Panc1 (cell line): ENCODE measurements around the gene CAPNS1. TPM values are rescaled to one million over a fixed set of nuclear protein-coding genes. Genes with fewer than 3 reads are reported as not detected.

ENCODE experiments used
- ATAC-seq: fragments of 200-7000 bp; cut with Tn5 transposase; 2 replicates; pipeline ENCODE4 v1.9.1; 2020; ENCODE audit warnings: mild to moderate bottlenecking, moderate library complexity
- BruUV-seq: library from RNA; stranded (reverse); fragments of 400-500 nt; replicated peaks from 2 replicates; lab custom pipeline; 2021; lab: Mats Ljungman, UMichigan
- CTCF ChIA-PET: fragments of 300-600 bp; sonication (Branson Sonifier 250); formaldehyde crosslinking; loops from one replicate; lab custom pipeline; 2022; ENCODE audit warnings: antibody characterized with exemption; lab: Charles Lee
- POLR2A ChIA-PET: fragments of 300-600 bp; sonication (Branson Sonifier 250); formaldehyde crosslinking; loops from one replicate; lab custom pipeline; 2022; ENCODE audit warnings: antibody characterized with exemption; lab: Charles Lee
- DNase-seq: peaks from one replicate; pipeline ENCODE4 v3.0.0-alpha.2; 2010; ENCODE audit warnings: low read depth, low spot score
- H3K27ac ChIP-seq: 2 replicates; pipeline ENCODE4 v1.5.1; 2011; ENCODE audit warnings: mild to moderate bottlenecking, low read length, inconsistent platforms
- H3K27me3 ChIP-seq: fragments of 200-500 bp; sonication (Bioruptor generic); 2 replicates; pipeline ENCODE4 v1.6.0; 2014; ENCODE audit warnings: low read length, inconsistent platforms; ENCODE audit not compliant: control insufficient read depth, insufficient read depth
- H3K36me3 ChIP-seq: fragments of 200-500 bp; sonication (Bioruptor generic); 2 replicates; pipeline ENCODE4 v1.5.1; 2014; ENCODE audit warnings: inconsistent platforms, mild to moderate bottlenecking, low read length, moderate library complexity; ENCODE audit not compliant: control insufficient read depth, insufficient read depth
- H3K4me1 ChIP-seq: 2 replicates; pipeline ENCODE4 v1.5.1; 2011; ENCODE audit warnings: inconsistent platforms, mild to moderate bottlenecking, low read length, moderate library complexity; ENCODE audit not compliant: control insufficient read depth, insufficient read depth
- H3K4me3 ChIP-seq, 2 experiments: 2 replicates each; pipeline ENCODE4 v1.5.1; 2011 to 2012; ENCODE audit warnings: low read depth in 2 of 2, low read length in 2 of 2, mild to moderate bottlenecking in 2 of 2, inconsistent platforms in 1 of 2, moderate library complexity in 1 of 2
- H3K9me3 ChIP-seq: fragments of 200-500 bp; sonication (Bioruptor generic); 2 replicates; pipeline ENCODE4 v1.5.1; 2014; ENCODE audit warnings: low read depth, mild to moderate bottlenecking, inconsistent platforms, low read length, moderate library complexity; ENCODE audit not compliant: control insufficient read depth, insufficient read depth
- POLR2AphosphoS5 ChIP-seq: IDR thresholded peaks from 2 replicates; pipeline ENCODE4 v1.6.1; 2012; ENCODE audit warnings: mild to moderate bottlenecking, low read depth, low read length, moderate library complexity
- SIN3A ChIP-seq: IDR thresholded peaks from 2 replicates; pipeline ENCODE4 v1.6.1; 2012; ENCODE audit warnings: low read depth, mild to moderate bottlenecking, low read length, moderate library complexity, borderline replicate concordance; ENCODE audit not compliant: insufficient read depth
- TCF7L2 ChIP-seq: IDR thresholded peaks from 2 replicates; pipeline ENCODE4 v1.6.1; 2011; ENCODE audit warnings: mild to moderate bottlenecking, low read depth, low read length, inconsistent platforms
- in situ Hi-C: cut with HindIII; loops from 2 replicates; pipeline ENCODE4 v1.10.0; 2016; ENCODE audit warnings: low sequenced_read_pairs, low pct_unique_long_range_greater_than_20kb
- intact Hi-C: fragments of 100-400 bp; cut with micrococcal nuclease; formaldehyde crosslinking; loops from one replicate; pipeline ENCODE4 v1.10.0; 2022; ENCODE audit not compliant: unreplicated experiment
- total RNA-seq: library from RNA; stranded (reverse); gene quantifications from one replicate; pipeline ENCODE4 v1.2.1, GENCODE V29; 2021; ENCODE audit not compliant: unreplicated experiment
- TF ChIP-seq, protein P1 (sequence below), 2 experiments: IDR thresholded peaks; 2 replicates each; pipeline ENCODE4 v1.6.1; 2011 to 2012; ENCODE audit warnings: low read depth in 2 of 2, control low read depth in 1 of 2, low read length in 1 of 2, mild to moderate bottlenecking in 1 of 2, moderate library complexity in 1 of 2; ENCODE audit not compliant: insufficient read depth in 1 of 2
- TF ChIP-seq, protein P2 (sequence below): fragments of 450-650 bp; IDR thresholded peaks from 2 replicates; pipeline ENCODE4 v1.5.1; 2017; ENCODE audit warnings: mild to moderate bottlenecking

Gene CAPNS1
- total RNA-seq, 1 experiment from 2014 or later: 1,158 TPM

DNA sequence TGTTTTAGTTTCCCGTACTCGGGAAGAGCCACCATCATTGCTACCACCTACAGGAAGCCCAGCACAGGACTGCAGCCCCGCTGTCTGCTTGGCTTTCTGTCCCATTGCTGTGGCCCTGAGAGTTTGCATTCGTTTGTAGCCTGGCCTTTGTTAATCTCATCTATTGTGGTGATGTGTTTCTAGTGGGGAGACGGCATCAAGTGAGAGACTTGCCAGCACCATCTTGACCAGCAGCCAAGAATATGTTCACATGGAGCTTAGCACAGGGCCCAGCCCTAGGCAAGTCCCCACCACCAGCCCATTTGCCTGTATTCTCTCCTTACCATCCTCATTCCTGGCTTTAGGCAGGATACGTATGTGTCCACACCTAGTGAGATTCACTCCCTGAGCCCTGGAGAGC, 46.2 kb upstream of the CAPNS1 start:
- DNase-seq (no peak), ATAC-seq (no peak)
- Histone ChIP-seq H3K36me3 (peaks cover 23% of the 10 kb centered on the region), H3K27ac (no peak overlapping the region), H3K4me3 (no peak overlapping the region), H3K4me1 (no peaks in the 10 kb centered on the region), H3K9me3 (no peaks in the 10 kb centered on the region), H3K27me3 (no peaks in the 10 kb centered on the region)
- ChIA-PET CTCF (no interaction called here), POLR2A (no interaction called here)
- intact Hi-C loops: no loop called here
- BruUV-seq: no TSS peak
- in situ Hi-C loops: no loop called here
- TF ChIP-seq TCF7L2 (no peak), SIN3A (no peak), POLR2AphosphoS5 (no peak)
- TF ChIP-seq, protein P1, sequence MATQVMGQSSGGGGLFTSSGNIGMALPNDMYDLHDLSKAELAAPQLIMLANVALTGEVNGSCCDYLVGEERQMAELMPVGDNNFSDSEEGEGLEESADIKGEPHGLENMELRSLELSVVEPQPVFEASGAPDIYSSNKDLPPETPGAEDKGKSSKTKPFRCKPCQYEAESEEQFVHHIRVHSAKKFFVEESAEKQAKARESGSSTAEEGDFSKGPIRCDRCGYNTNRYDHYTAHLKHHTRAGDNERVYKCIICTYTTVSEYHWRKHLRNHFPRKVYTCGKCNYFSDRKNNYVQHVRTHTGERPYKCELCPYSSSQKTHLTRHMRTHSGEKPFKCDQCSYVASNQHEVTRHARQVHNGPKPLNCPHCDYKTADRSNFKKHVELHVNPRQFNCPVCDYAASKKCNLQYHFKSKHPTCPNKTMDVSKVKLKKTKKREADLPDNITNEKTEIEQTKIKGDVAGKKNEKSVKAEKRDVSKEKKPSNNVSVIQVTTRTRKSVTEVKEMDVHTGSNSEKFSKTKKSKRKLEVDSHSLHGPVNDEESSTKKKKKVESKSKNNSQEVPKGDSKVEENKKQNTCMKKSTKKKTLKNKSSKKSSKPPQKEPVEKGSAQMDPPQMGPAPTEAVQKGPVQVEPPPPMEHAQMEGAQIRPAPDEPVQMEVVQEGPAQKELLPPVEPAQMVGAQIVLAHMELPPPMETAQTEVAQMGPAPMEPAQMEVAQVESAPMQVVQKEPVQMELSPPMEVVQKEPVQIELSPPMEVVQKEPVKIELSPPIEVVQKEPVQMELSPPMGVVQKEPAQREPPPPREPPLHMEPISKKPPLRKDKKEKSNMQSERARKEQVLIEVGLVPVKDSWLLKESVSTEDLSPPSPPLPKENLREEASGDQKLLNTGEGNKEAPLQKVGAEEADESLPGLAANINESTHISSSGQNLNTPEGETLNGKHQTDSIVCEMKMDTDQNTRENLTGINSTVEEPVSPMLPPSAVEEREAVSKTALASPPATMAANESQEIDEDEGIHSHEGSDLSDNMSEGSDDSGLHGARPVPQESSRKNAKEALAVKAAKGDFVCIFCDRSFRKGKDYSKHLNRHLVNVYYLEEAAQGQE (IDR thresholded peaks at IDR 0.05; ENCODE audit: insufficient read depth in 1 of 2, low read depth in 2 of 2, low read length in 1 of 2): no peak
- TF ChIP-seq, protein P2, sequence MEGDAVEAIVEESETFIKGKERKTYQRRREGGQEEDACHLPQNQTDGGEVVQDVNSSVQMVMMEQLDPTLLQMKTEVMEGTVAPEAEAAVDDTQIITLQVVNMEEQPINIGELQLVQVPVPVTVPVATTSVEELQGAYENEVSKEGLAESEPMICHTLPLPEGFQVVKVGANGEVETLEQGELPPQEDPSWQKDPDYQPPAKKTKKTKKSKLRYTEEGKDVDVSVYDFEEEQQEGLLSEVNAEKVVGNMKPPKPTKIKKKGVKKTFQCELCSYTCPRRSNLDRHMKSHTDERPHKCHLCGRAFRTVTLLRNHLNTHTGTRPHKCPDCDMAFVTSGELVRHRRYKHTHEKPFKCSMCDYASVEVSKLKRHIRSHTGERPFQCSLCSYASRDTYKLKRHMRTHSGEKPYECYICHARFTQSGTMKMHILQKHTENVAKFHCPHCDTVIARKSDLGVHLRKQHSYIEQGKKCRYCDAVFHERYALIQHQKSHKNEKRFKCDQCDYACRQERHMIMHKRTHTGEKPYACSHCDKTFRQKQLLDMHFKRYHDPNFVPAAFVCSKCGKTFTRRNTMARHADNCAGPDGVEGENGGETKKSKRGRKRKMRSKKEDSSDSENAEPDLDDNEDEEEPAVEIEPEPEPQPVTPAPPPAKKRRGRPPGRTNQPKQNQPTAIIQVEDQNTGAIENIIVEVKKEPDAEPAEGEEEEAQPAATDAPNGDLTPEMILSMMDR: no peak

GRCh38 chr19:36097036-36097435, 42.8 kb upstream of the CAPNS1 start:
- no peaks in the 10 kb centered on the region for H3K27me3 ChIP-seq
- BruUV-seq: no TSS peak
- H3K36me3 ChIP-seq: peaks cover 24% of the 10 kb centered on the region
- intact Hi-C loops (no loop called here), in situ Hi-C loops (no loop called here)
- TF ChIP-seq, protein P1 (IDR thresholded peaks at IDR 0.05; ENCODE audit: insufficient read depth in 1 of 2, low read depth in 2 of 2, low read length in 1 of 2): no peak
- TF ChIP-seq SIN3A (no peak), TCF7L2 (no peak), POLR2AphosphoS5 (no peak)
- TF ChIP-seq, protein P2: no peak
- no peak overlapping the region for H3K27ac ChIP-seq
- H3K9me3 ChIP-seq: no peaks in the 10 kb centered on the region
- POLR2A ChIA-PET: no interaction called here
- no peak overlapping the region for H3K4me3 ChIP-seq
- no peak for DNase-seq
- CTCF ChIA-PET: no interaction called here
- no peaks in the 10 kb centered on the region for H3K4me1 ChIP-seq
- ATAC-seq: no peak
